ENCODE measurements around the gene ATM. TPM values are rescaled to one million over a fixed set of nuclear protein-coding genes. Genes with fewer than 3 reads are reported as not detected.

ATM gene
- total and polyA plus RNA-seq, 10 of the 15 experiments (the other 5 are each of a cell fraction or from before 2014, with no cell fraction given): 10.0 to 91.5 (median 40.2) TPM

DNA sequence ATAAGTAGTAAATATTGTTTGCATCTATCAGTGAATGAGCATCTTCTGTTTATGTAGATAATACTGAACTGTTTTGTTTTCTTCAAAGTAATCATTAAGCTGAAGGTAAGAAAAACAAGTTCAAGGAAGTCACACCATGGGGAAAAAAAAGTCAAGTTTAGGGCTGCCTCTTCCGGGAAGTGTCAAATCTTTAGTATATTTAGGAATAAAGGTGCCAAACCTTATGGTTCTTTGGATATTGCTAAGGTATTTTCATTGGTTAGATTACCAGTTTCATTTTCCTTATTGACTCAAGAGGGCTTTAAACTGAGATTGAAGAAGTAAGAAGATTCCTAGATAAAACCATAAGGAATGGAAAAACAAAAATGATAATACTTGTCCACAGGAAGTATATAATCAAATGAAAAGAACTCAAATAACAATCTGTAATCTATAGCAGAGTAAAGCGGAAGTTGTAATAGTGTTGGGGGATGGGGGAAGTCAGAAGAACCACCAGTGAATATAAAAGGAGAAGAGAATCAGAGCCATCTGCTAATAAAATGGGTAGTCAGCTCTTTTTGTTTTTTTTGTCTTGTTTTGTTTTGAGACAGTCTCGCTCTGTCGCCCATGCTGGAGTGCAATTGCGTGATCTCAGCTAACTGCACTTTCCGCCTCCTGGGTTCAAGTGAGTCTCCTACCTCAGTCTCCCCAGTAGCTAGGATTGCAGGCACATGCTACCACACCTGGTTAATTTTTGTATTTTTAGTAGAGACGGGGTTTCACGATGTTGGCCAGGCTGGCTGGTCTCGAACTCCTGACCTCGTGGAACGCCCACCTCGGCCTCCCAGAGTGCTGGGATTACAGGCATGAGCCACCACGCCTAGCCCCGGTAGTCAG is 2.3 kb downstream of the ATM start (continued):
- TF ChIP-seq, protein P1, sequence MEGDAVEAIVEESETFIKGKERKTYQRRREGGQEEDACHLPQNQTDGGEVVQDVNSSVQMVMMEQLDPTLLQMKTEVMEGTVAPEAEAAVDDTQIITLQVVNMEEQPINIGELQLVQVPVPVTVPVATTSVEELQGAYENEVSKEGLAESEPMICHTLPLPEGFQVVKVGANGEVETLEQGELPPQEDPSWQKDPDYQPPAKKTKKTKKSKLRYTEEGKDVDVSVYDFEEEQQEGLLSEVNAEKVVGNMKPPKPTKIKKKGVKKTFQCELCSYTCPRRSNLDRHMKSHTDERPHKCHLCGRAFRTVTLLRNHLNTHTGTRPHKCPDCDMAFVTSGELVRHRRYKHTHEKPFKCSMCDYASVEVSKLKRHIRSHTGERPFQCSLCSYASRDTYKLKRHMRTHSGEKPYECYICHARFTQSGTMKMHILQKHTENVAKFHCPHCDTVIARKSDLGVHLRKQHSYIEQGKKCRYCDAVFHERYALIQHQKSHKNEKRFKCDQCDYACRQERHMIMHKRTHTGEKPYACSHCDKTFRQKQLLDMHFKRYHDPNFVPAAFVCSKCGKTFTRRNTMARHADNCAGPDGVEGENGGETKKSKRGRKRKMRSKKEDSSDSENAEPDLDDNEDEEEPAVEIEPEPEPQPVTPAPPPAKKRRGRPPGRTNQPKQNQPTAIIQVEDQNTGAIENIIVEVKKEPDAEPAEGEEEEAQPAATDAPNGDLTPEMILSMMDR (IDR thresholded peaks at IDR 0.05 in 2 of 3, conservative IDR thresholded peaks at IDR 0.05 in 1 of 3; ENCODE audit: control insufficient read depth in 2 of 3, extremely low read depth in 1 of 3, insufficient read depth in 1 of 3, low read depth in 3 of 3, low read length in 3 of 3): no peak
- TF ChIP-seq SMAD1 (IDR thresholded peaks at IDR 0.05; ENCODE audit: low read depth, partially characterized antibody) (peak; percentile 18), ATF7 (IDR thresholded peaks at IDR 0.05; ENCODE audit: low read depth) (peak; percentile 88), ETV6 (conservative IDR thresholded peaks at IDR 0.05 in 1 of 2, IDR thresholded peaks at IDR 0.05 in 1 of 2; ENCODE audit: borderline replicate concordance in 1 of 2, low read depth in 1 of 2) (peak in 1 of 2 experiments; percentile 71; a peak in 2 of 4 replicates), RELA (IDR thresholded peaks at IDR 0.05; ENCODE audit: borderline replicate concordance, partially characterized antibody) (peak; percentile 26), STAT3 (IDR thresholded peaks at IDR 0.05; ENCODE audit: low read depth, low read length) (no peak), POLR2AphosphoS5 (IDR thresholded peaks at IDR 0.05; ENCODE audit: low read length) (peak; percentile 57), ZNF217 (IDR thresholded peaks at IDR 0.05) (no peak), TCF12 (IDR thresholded peaks at IDR 0.05; ENCODE audit: low read depth, low read length) (0 out of 2 replicates have a peak, but pooled peaks have one; percentile 46), TBL1XR1 (IDR thresholded peaks at IDR 0.05; ENCODE audit: low read depth, low read length) (0 out of 2 replicates have a peak, but pooled peaks have one; percentile 34), RCOR1 (conservative IDR thresholded peaks at IDR 0.05; ENCODE audit: low read depth, low read length) (no peak), TCF3 (IDR thresholded peaks at IDR 0.05; ENCODE audit: borderline replicate concordance, insufficient read depth, low read depth, low read length) (0 out of 2 replicates have a peak, but pooled peaks have one; percentile 13), PAX5 (IDR thresholded peaks at IDR 0.05; ENCODE audit: borderline replicate concordance, low read depth, low read length) (peak; percentile 78), EZH2 (IDR thresholded peaks at IDR 0.05; ENCODE audit: borderline replicate concordance, control insufficient read depth, low read depth, low read length) (no peak), FOXM1 (IDR thresholded peaks at IDR 0.05; ENCODE audit: low read depth, low read length) (peak; percentile 69; the same call in 1 of the 2 replicates), CHD2 (IDR thresholded peaks at IDR 0.05; ENCODE audit: borderline replicate concordance, low read depth, low read length) (0 out of 2 replicates have a peak, but pooled peaks have one; percentile 29), SIN3A (IDR thresholded peaks at IDR 0.05; ENCODE audit: low read depth, low read length) (no peak; the same call in 1 of the 2 replicates), SUPT20H (IDR thresholded peaks at IDR 0.05; ENCODE audit: borderline replicate concordance, control insufficient read depth, low read depth, low read length) (no peak)
- TF ChIP-seq, protein P2, sequence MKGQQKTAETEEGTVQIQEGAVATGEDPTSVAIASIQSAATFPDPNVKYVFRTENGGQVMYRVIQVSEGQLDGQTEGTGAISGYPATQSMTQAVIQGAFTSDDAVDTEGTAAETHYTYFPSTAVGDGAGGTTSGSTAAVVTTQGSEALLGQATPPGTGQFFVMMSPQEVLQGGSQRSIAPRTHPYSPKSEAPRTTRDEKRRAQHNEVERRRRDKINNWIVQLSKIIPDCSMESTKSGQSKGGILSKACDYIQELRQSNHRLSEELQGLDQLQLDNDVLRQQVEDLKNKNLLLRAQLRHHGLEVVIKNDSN (IDR thresholded peaks at IDR 0.05; ENCODE audit: borderline replicate concordance, extremely low read length, insufficient read depth, low read depth, low read length): no peak
- TF ChIP-seq, protein P3, sequence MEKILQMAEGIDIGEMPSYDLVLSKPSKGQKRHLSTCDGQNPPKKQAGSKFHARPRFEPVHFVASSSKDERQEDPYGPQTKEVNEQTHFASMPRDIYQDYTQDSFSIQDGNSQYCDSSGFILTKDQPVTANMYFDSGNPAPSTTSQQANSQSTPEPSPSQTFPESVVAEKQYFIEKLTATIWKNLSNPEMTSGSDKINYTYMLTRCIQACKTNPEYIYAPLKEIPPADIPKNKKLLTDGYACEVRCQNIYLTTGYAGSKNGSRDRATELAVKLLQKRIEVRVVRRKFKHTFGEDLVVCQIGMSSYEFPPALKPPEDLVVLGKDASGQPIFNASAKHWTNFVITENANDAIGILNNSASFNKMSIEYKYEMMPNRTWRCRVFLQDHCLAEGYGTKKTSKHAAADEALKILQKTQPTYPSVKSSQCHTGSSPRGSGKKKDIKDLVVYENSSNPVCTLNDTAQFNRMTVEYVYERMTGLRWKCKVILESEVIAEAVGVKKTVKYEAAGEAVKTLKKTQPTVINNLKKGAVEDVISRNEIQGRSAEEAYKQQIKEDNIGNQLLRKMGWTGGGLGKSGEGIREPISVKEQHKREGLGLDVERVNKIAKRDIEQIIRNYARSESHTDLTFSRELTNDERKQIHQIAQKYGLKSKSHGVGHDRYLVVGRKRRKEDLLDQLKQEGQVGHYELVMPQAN (conservative IDR thresholded peaks at IDR 0.05): 0 out of 2 replicates have a peak, but pooled peaks have one; percentile 50
- TF ChIP-seq, protein P4, sequence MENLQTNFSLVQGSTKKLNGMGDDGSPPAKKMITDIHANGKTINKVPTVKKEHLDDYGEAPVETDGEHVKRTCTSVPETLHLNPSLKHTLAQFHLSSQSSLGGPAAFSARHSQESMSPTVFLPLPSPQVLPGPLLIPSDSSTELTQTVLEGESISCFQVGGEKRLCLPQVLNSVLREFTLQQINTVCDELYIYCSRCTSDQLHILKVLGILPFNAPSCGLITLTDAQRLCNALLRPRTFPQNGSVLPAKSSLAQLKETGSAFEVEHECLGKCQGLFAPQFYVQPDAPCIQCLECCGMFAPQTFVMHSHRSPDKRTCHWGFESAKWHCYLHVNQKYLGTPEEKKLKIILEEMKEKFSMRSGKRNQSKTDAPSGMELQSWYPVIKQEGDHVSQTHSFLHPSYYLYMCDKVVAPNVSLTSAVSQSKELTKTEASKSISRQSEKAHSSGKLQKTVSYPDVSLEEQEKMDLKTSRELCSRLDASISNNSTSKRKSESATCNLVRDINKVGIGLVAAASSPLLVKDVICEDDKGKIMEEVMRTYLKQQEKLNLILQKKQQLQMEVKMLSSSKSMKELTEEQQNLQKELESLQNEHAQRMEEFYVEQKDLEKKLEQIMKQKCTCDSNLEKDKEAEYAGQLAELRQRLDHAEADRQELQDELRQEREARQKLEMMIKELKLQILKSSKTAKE (IDR thresholded peaks at IDR 0.05; ENCODE audit: low read depth, poor library complexity, severe bottlenecking): peak; percentile 33

Data from GM12878 (cell line).